K562 (cell line): ENCODE results near the gene OPCML. TPM values are rescaled to one million over a fixed set of nuclear protein-coding genes. Genes with fewer than 3 reads are reported as not detected.

Experiments
- ATAC-seq: fragments of 200-7000 bp; cut with Tn5 transposase; 3 replicates; pipeline ENCODE4 v1.9.1; 2020; ENCODE audit warnings: moderate library complexity
- BruUV-seq: library from RNA; stranded (reverse); fragments of 400-500 nt; replicated peaks from 2 replicates; lab custom pipeline; 2021; lab: Mats Ljungman, UMichigan
- CTCF ChIA-PET: fragments of 300-600 bp; formaldehyde crosslinking; extraction: SDS; loops from one replicate; lab custom pipeline; 2021; ENCODE audit warnings: low intra/inter-chr PET ratio; lab: Yijun Ruan, JAX
- POLR2A ChIA-PET: fragments of 300-600, 350-650 bp; sonication (Branson Sonifier 250); formaldehyde crosslinking; extraction: SDS; loops from one replicate; lab custom pipeline; 2021; ENCODE audit warnings: antibody characterized with exemption, inconsistent platforms; lab: Yijun Ruan, JAX
- DNase-seq, 4 experiments: peaks; one replicate each; pipeline versions ENCODE4 v3.0.0 to v3.0.0-alpha.2; 2011 to 2018; ENCODE audit warnings: low spot score in 3 of 4, mixed read lengths in 3 of 4; ENCODE audit errors: extremely low read depth in 1 of 4
- FAIRE-seq: peaks from 2 replicates; lab custom pipeline; 2011; peaks lifted over from hg19 to GRCh38; lab: Jason Lieb, UNC
- H2AFZ ChIP-seq: 2 replicates; pipeline ENCODE4 v1.6.0; 2011; ENCODE audit warnings: low read depth, low read length, control low read depth, inconsistent platforms
- H3K27ac ChIP-seq: fragments of 200-600 bp; 3 replicates; pipeline ENCODE4 v1.8.0; 2011; ENCODE audit warnings: low read depth, mild to moderate bottlenecking, control low read depth, inconsistent platforms, low read length, moderate library complexity, mixed read lengths; ENCODE audit errors: extremely low read depth
- H3K27me3 ChIP-seq, 2 experiments: fragments of 300-600 bp in 1 of 2; 2 replicates in 1 of 2; 3 replicates in 1 of 2; pipeline versions ENCODE4 v1.6.0 to v1.8.0; 2011; ENCODE audit warnings: inconsistent platforms in 2 of 2, low read length in 2 of 2, mild to moderate bottlenecking in 1 of 2, mixed read lengths in 1 of 2, moderate library complexity in 1 of 2; ENCODE audit not compliant: control insufficient read depth in 2 of 2, insufficient read depth in 2 of 2
- H3K36me3 ChIP-seq: fragments of 300-600 bp; 3 replicates; pipeline ENCODE4 v1.8.0; 2011; ENCODE audit warnings: mild to moderate bottlenecking, low read length, inconsistent platforms; ENCODE audit not compliant: control insufficient read depth, insufficient read depth
- H3K4me1 ChIP-seq, 2 experiments: fragments of 200-600 bp in 1 of 2; replicated peaks in 1 of 2; 2 replicates in 1 of 2; 3 replicates in 1 of 2; pipeline versions ENCODE4 v1.5.1 to v1.8.0; 2011; ENCODE audit warnings: inconsistent platforms in 2 of 2, low read length in 2 of 2, mild to moderate bottlenecking in 1 of 2, mixed read lengths in 1 of 2, moderate library complexity in 1 of 2; ENCODE audit not compliant: control insufficient read depth in 2 of 2, insufficient read depth in 2 of 2
- H3K4me2 ChIP-seq: 2 replicates; pipeline ENCODE4 v1.6.1; 2011; ENCODE audit warnings: low read length, control low read depth, inconsistent platforms, mixed read lengths; ENCODE audit not compliant: insufficient read depth
- H3K4me3 ChIP-seq: fragments of 200-600 bp; sonication (generic), shearing (Covaris generic); 2 replicates; pipeline ENCODE4 v1.5.1; 2016; ENCODE audit warnings: control low read depth, inconsistent platforms
- H3K79me2 ChIP-seq: fragments of 200-600 bp; 3 replicates; pipeline ENCODE4 v1.8.0; 2011; ENCODE audit warnings: low read length, inconsistent platforms; ENCODE audit not compliant: control insufficient read depth, insufficient read depth
- H3K9ac ChIP-seq, 2 experiments: 2 replicates each; pipeline versions ENCODE4 v1.6.0 to v1.6.1; 2011; ENCODE audit warnings: low read depth in 2 of 2, low read length in 2 of 2, control low read depth in 1 of 2, inconsistent platforms in 1 of 2, mild to moderate bottlenecking in 1 of 2, mixed read lengths in 1 of 2; ENCODE audit not compliant: insufficient read depth in 1 of 2
- H3K9me1 ChIP-seq: one replicate; pipeline ENCODE4 v1.6.0; 2011; ENCODE audit warnings: inconsistent platforms, mild to moderate bottlenecking, low read length, moderate library complexity; ENCODE audit not compliant: control insufficient read depth, insufficient read depth
- H3K9me3 ChIP-seq: replicated peaks from 2 replicates; pipeline ENCODE4 v1.5.1; 2011; ENCODE audit warnings: low read depth, low read length, inconsistent platforms; ENCODE audit not compliant: control insufficient read depth, insufficient read depth
- H4K20me1 ChIP-seq: replicated peaks from 2 replicates; pipeline ENCODE4 v1.6.1; 2011; ENCODE audit warnings: low read length, inconsistent platforms, mixed read lengths; ENCODE audit not compliant: control insufficient read depth, insufficient read depth
- ATF1 ChIP-seq, 2 experiments: fragments of 450-650 bp in 1 of 2; IDR thresholded peaks; 2 replicates each; pipeline ENCODE4 v1.6.1; 2016; ENCODE audit warnings: missing compliant biosample characterization in 1 of 2, missing genetic modification characterization in 1 of 2
- CHD1 ChIP-seq: fragments of 200-600 bp; sonication (generic); IDR thresholded peaks from one replicate; pipeline ENCODE4 v1.6.1; 2012; ENCODE audit warnings: mild to moderate bottlenecking, moderate library complexity, low read length, inconsistent platforms
- DACH1 ChIP-seq: fragments of 450-650 bp; IDR thresholded peaks from 2 replicates; pipeline ENCODE4 v1.6.1; 2018; ENCODE audit not compliant: partially characterized antibody
- KLF16 ChIP-seq: IDR thresholded peaks from 2 replicates; pipeline ENCODE4 v1.6.1; 2016; ENCODE audit warnings: antibody characterized with exemption
- LEF1 ChIP-seq: fragments of 450-650 bp; IDR thresholded peaks from 2 replicates; pipeline ENCODE4 v1.6.1; 2016; ENCODE audit warnings: mild to moderate bottlenecking
- MYNN ChIP-seq, 2 experiments: sonication (generic); formaldehyde crosslinking in 1 of 2; IDR thresholded peaks; 2 replicates each; pipeline versions ENCODE4 v1.5.0 to v1.6.1; 2016 to 2020; ENCODE audit warnings: antibody characterized with exemption in 1 of 2, missing genetic modification reagents in 1 of 2
- SMAD3 ChIP-seq: fragments of 450-650 bp; formaldehyde crosslinking; conservative IDR thresholded peaks from 2 replicates; pipeline ENCODE4 v1.4.0; 2020; ENCODE audit warnings: mild to moderate bottlenecking
- TCF7L2 ChIP-seq: fragments of 150-350 bp; IDR thresholded peaks from 2 replicates; pipeline ENCODE4 v1.6.1; 2016; ENCODE audit warnings: low read depth, mild to moderate bottlenecking, low read length, moderate library complexity
- TFE3 ChIP-seq: fragments of 450-650 bp; formaldehyde crosslinking; IDR thresholded peaks from 2 replicates; pipeline ENCODE4 v1.4.0; 2020; ENCODE audit warnings: mild to moderate bottlenecking, mixed read lengths
- ZNF224 ChIP-seq: sonication (generic); formaldehyde crosslinking; IDR thresholded peaks from 2 replicates; pipeline ENCODE4 v1.8.0; 2022; ENCODE audit warnings: mild to moderate bottlenecking, missing genetic modification reagents
- ZNF324 ChIP-seq: fragments of 250-450 bp; sonication (Bioruptor Pico); IDR thresholded peaks from 2 replicates; pipeline ENCODE4 v1.4.0; 2020; ENCODE audit warnings: mild to moderate bottlenecking
- WGBS: fragments of 100-300 bp; shearing (Covaris generic); methylation state at CpG from one replicate; pipeline ENCODE4 v1.1.6; 2016; ENCODE audit warnings: low coverage, mixed read lengths; ENCODE audit not compliant: insufficient coverage; ENCODE audit errors: missing lambda C conversion rate; 5-methylcytosine and 5-hydroxymethylcytosine counted together
- in situ Hi-C: fragments of 300-500 bp; cut with MboI; formaldehyde crosslinking; loops from 4 replicates; pipeline ENCODE4 v1.15.0; 2018; ENCODE audit warnings: inconsistent platforms, mixed read lengths
- intact Hi-C: fragments of 100-400 bp; cut with micrococcal nuclease; formaldehyde crosslinking; loops from 2 replicates; pipeline ENCODE4 v1.14.2; 2022
- polyA plus RNA-seq, 8 experiments: library from polyadenylated mRNA; depleted of rRNA in 4 of 8; stranded (reverse) in 5 of 8; unstranded in 3 of 8; fragments of >200 nt; fragmentation: Nextera tagmentation in 2 of 8; fragmentation: Illumina TruSeq in 1 of 8; extraction: Ambion mirVana in 2 of 8; extraction: Trizol in 1 of 8; gene quantifications; 2 replicates each; pipeline versions ENCODE4 v1.2.1 to v1.2.3, GENCODE V29; 2011 to 2014; ENCODE audit warnings: inconsistent platforms in 1 of 8, missing spikeins in 1 of 8
- total RNA-seq, 7 experiments: library from RNA; depleted of rRNA in 6 of 7; stranded (reverse); fragments of >200 nt in 6 of 7; fragmentation: Illumina TruSeq in 2 of 7; extraction: Trizol in 2 of 7; gene quantifications; 2 replicates each; pipeline versions ENCODE4 v1.2.1 to v1.2.3, GENCODE V29; 2011 to 2021; ENCODE audit warnings: low replicate concordance in 1 of 7
- TF ChIP-seq, protein P1 (sequence below), 3 experiments: IDR thresholded peaks in 2 of 3; conservative IDR thresholded peaks in 1 of 3; 2 replicates each; pipeline ENCODE4 v1.5.1; 2011 to 2012; ENCODE audit warnings: low read length in 3 of 3, mild to moderate bottlenecking in 3 of 3, control low read depth in 2 of 3, improper control_type of control experiment in 1 of 3, inconsistent platforms in 1 of 3, low read depth in 1 of 3, mixed read lengths in 1 of 3, moderate library complexity in 1 of 3; ENCODE audit not compliant: insufficient read depth in 2 of 3

OPCML gene
- total and polyA plus RNA-seq, 9 of the 15 experiments (the other 6 are each of a cell fraction or from before 2014, with no cell fraction given) = not detected

- DNase-seq = no peak
- no peak overlapping the region for H3K4me2 ChIP-seq
- in situ Hi-C loops = no loop called here
- CTCF ChIA-PET = no interaction called here
- H3K36me3 ChIP-seq = no peaks in the 10 kb centered on the region
- no peaks in the 10 kb centered on the region for H3K4me1 ChIP-seq
- intact Hi-C loops = no loop called here
- H3K79me2 ChIP-seq = no peaks in the 10 kb centered on the region
- no peak overlapping the region for H2AFZ ChIP-seq
- POLR2A ChIA-PET = interaction anchor here (0.6 kb wide), 2 partner anchors 43 to 166 kb away, joined by 3 to 4 read pairs; no protein-coding TSS in a partner anchor
- no peaks in the 10 kb centered on the region for H3K27me3 ChIP-seq
- no peak overlapping the region for H3K4me3 ChIP-seq
- no peaks in the 10 kb centered on the region for H3K9me3 ChIP-seq
- no peaks in the 10 kb centered on the region for H3K9me1 ChIP-seq
- WGBS = 3% methylated on average over 3 of the region's 3 CpGs
- FAIRE-seq = no peak
- H4K20me1 ChIP-seq = no peaks in the 10 kb centered on the region
- no peak for ATAC-seq
- H3K9ac ChIP-seq = no peak overlapping the region
- no peak overlapping the region for H3K27ac ChIP-seq
- BruUV-seq = no TSS peak
- TF ChIP-seq MYNN (IDR thresholded peaks at IDR 0.05) (no peak), MYNN (CRISPR knock-in tag; IDR thresholded peaks at IDR 0.05) (no peak), ZNF224 (no peak), CHD1 (no peak), SMAD3 (no peak), DACH1 (no peak), ATF1 (CRISPR knock-in tag; IDR thresholded peaks at IDR 0.05) (no peak), ATF1 (tag; IDR thresholded peaks at IDR 0.05) (no peak), TCF7L2 (no peak), ZNF324 (CRISPR knock-in tag) (no peak), KLF16 (no peak), LEF1 (no peak), TFE3 (CRISPR knock-in tag) (no peak)
- TF ChIP-seq, protein P1, sequence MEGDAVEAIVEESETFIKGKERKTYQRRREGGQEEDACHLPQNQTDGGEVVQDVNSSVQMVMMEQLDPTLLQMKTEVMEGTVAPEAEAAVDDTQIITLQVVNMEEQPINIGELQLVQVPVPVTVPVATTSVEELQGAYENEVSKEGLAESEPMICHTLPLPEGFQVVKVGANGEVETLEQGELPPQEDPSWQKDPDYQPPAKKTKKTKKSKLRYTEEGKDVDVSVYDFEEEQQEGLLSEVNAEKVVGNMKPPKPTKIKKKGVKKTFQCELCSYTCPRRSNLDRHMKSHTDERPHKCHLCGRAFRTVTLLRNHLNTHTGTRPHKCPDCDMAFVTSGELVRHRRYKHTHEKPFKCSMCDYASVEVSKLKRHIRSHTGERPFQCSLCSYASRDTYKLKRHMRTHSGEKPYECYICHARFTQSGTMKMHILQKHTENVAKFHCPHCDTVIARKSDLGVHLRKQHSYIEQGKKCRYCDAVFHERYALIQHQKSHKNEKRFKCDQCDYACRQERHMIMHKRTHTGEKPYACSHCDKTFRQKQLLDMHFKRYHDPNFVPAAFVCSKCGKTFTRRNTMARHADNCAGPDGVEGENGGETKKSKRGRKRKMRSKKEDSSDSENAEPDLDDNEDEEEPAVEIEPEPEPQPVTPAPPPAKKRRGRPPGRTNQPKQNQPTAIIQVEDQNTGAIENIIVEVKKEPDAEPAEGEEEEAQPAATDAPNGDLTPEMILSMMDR (IDR thresholded peaks at IDR 0.05 in 2 of 3, conservative IDR thresholded peaks at IDR 0.05 in 1 of 3; ENCODE audit: insufficient read depth in 2 of 3, low read depth in 1 of 3, low read length in 3 of 3) = no peak
Observed at GRCh38 chr11:132925825-132926469, 606.4 kb downstream of the OPCML start.
